T-helper 1 cell treated with Interleukin-12 subunit alpha and Interleukin-12 subunit beta and Interleukin-4 antibody, amounts not matched to agents 30 ng/mL and 1 ng/mL, for 36 hours (primary cell): ENCODE data around the gene ANKS3. TPM values are rescaled to one million over a fixed set of nuclear protein-coding genes. Genes with fewer than 3 reads are reported as not detected.

Experiments used
- intact Hi-C: fragments of 100-400 bp; cut with micrococcal nuclease; formaldehyde crosslinking; loops from one replicate; pipeline ENCODE4 v1.15.1; 2024
- total RNA-seq: library from RNA; stranded (reverse); gene quantifications from 2 replicates; pipeline ENCODE4 v1.2.3, GENCODE V29; 2022

The ANKS3 gene
- 17.2 and 17.9 TPM in 2 replicates for total RNA-seq

GRCh38 chr16:4734063-4734729, at the start of gene ANKS3, which contains the start of gene DNAAF8:
TSS of gene ANKS3 (minus strand) at chr16:4734271. CDS start at chr16:4730149, 4,122 bp downstream.
TSS of gene DNAAF8 (plus strand) at chr16:4734537. CDS start at chr16:4736515, 1,978 bp downstream.
- intact Hi-C loops = loop anchor here (1.0 to 5.0 kb wide), 12 partner anchors 33 to 382 kb away; partner anchors contain the start of genes ALG1, GLYR1, HMOX2 and MGRN1

- intact Hi-C loops = no loop called here
Observed at GRCh38 chr16:4783251-4783950, 49.3 kb upstream of the ANKS3 start.

GRCh38 chr16:4780235-4780634, 46.2 kb upstream of the ANKS3 start:
- intact Hi-C loops = no loop called here

GRCh38 chr16:4778050-4778392, 44.0 kb upstream of the ANKS3 start:
- intact Hi-C loops = no loop called here

GRCh38 chr16:4777339-4778049, 43.4 kb upstream of the ANKS3 start:
- intact Hi-C loops = no loop called here

GRCh38 chr16:4776141-4776705, 42.2 kb upstream of the ANKS3 start:
- intact Hi-C loops = no loop called here

GRCh38 chr16:4775005-4775404, 40.9 kb upstream of the ANKS3 start:
- intact Hi-C loops = no loop called here

GRCh38 chr16:4772351-4772750, 38.3 kb upstream of the ANKS3 start:
- intact Hi-C loops = no loop called here

- intact Hi-C loops = no loop called here
Observed at GRCh38 chr16:4771646-4772045, 37.6 kb upstream of the ANKS3 start.

GRCh38 chr16:4769306-4769638, 35.2 kb upstream of the ANKS3 start:
- intact Hi-C loops = loop anchor here (5.0 to 10.0 kb wide), 4 partner anchors 92 to 326 kb away; partner anchors contain the start of genes EEF2KMT and HMOX2

- intact Hi-C loops = loop anchor here (1.0 to 10.0 kb wide), 8 partner anchors 34 to 326 kb away; partner anchors contain the start of genes ALG1, EEF2KMT, HMOX2 and MGRN1
Observed at GRCh38 chr16:4768549-4769305, 34.7 kb upstream of the ANKS3 start.

- intact Hi-C loops = loop anchor here (1.0 to 10.0 kb wide), 13 partner anchors 34 to 352 kb away; partner anchors contain the start of genes ALG1, ANKS3, CORO7 and DNAAF8
Observed at GRCh38 chr16:4767872-4768548, 33.9 kb upstream of the ANKS3 start.

GRCh38 chr16:4766875-4767628, 33.0 kb upstream of the ANKS3 start, which contains the start of gene ZNF500:
TSS of gene ZNF500 (minus strand) at chr16:4767162. CDS start at chr16:4765978, 1,184 bp downstream.
- intact Hi-C loops = loop anchor here (1.0 to 10.0 kb wide), 10 partner anchors 33 to 351 kb away; partner anchors contain the start of genes ANKS3, CORO7, DNAAF8 and EEF2KMT

GRCh38 chr16:4765511-4766474, 31.7 kb upstream of the ANKS3 start:
- intact Hi-C loops = loop anchor here (1.0 to 10.0 kb wide), 5 partner anchors 88 to 329 kb away; partner anchors contain the start of genes EEF2KMT, HMOX2 and NAGPA

- intact Hi-C loops = loop anchor here (10.0 kb wide), 1 partner anchor 331 kb away; the partner anchor contains the start of gene EEF2KMT
Observed at GRCh38 chr16:4763791-4764190, 29.7 kb upstream of the ANKS3 start.

GRCh38 chr16:4762205-4762604, 28.1 kb upstream of the ANKS3 start:
- intact Hi-C loops = loop anchor here (10.0 kb wide), 1 partner anchor 333 kb away; the partner anchor contains the start of gene EEF2KMT

GRCh38 chr16:4760221-4760910, 26.3 kb upstream of the ANKS3 start:
- intact Hi-C loops = loop anchor here (10.0 kb wide), 1 partner anchor 334 kb away; the partner anchor contains the start of gene EEF2KMT
